NCI-H2029 treated with DMSO at 0.1 percent for 48 hours (cell line): ENCODE data around the gene CDC42BPG.

ENCODE experiments used
- DNase-seq: peaks from one replicate; lab custom pipeline; 2025; lab: John Stamatoyannopoulos, UW

The CDC42BPG gene

GRCh38 chr11:64804346-64805210, 39.9 kb downstream of the CDC42BPG start:
- DNase-seq: no peak

GRCh38 chr11:64803846-64804345, 40.6 kb downstream of the CDC42BPG start:
- DNase-seq: no peak

GRCh38 chr11:64803158-64803845, 41.2 kb downstream of the CDC42BPG start, which contains the start of gene MAP4K2:
MAP4K2 (minus strand) TSS chr11:64803214; CDS start chr11:64803149, 65 bp downstream.
- peak; percentile 75 for DNase-seq

DNA sequence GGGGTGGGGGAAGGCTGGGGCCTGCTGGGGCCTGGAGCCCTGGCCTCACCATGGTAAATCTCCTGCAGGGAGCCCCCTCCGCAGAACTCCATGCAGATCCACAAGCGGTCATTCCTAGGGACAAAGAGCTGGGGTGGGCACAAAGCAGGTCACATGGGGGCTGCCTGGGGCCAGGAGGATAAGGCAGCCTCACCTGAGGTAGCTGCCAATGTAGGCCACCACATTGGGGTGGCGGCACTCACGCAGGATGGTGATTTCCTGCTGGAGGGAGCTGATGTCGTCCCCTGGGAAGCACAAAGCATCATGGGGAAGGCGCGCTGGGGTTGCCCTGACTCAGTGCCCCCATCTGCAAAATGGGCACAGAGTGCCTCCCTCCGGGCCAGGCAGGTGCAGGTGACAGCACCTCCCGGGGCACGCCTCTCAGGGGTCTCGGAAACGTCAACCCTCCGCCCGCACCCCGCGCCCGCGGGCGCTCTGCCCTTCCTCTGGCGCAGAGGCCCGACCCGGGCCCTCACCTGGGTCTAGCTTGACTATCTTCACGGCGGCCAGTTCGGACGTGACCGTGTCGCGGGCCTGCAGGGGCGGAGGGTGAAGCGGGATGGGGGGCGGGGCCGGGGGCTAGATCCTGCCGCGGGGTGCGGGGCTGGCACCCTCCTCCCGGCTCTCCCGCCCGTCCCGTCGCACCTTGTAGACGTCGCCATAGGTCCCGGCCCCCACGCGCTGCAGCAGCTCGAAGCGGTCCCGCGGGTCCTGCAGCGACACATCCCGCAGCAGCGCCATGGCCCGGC, 41.9 kb downstream of the CDC42BPG start:
- no peak for DNase-seq

GRCh38 chr11:64801561-64802369, 42.7 kb downstream of the CDC42BPG start:
- no peak for DNase-seq

- no peak for DNase-seq
Observed at GRCh38 chr11:64801158-64801464, 43.3 kb downstream of the CDC42BPG start.

DNA sequence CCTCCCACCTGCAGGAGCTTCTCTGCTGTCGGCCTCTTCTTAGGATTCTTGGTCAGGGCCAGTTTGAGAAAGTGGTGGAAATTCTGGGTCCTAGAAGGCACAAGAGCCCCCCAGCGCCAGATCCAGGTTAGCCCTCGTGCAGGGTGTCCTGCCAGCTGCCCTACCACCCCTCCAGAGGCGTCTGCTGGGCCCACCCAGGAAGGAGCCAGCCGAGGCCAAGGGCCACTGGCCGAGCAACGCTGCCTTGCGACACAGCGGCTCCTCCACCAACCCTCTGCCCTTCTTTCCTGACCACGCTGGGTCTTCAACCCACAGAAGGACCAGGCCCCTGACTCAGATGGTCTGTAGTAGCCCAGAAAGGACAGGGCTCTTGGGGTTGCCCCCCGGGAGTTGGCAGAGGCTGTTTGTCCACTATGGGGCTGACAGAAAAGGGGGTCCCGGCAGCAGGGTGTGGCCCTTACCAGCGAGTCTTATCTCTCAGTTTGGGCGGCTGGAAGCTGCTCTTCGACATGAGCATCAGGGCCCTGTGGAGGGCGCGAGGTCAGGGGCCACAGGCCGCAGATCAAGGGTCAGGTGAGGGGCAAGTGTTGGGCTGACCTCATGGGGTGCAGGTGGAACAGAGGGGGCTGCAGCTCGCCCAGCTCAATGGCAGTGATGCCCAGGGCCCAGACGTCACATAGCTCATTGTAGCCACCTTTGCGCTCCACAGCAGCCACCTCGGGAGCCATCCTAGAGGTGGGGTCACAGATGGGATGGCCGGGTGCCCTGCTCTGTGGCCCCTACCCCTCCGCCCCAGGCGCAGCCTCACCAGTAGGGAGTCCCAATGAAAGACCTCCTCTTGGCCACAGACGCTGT, 43.9 kb downstream of the CDC42BPG start:
- DNase-seq: no peak

- no peak for DNase-seq
Observed at GRCh38 chr11:64799623-64800302, 44.7 kb downstream of the CDC42BPG start.

DNA sequence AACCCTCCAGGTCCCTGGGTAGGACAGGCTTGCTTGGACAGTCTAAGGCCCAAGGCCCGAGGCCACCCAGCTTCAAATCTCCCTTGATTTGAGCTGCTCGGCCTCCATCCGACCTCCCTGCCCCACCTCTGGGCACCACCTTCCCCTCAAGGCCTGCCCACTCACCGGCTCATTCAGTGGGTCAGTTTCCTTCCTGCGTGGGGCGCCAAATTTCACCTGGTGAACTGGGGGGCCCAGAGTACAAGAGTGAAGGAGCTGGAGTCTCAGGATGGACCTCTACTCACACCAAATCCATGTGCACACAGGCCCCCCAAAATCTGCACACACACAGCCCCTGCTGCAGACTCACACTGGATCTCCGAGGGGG, 45.2 kb downstream of the CDC42BPG start:
- DNase-seq: no peak

DNA sequence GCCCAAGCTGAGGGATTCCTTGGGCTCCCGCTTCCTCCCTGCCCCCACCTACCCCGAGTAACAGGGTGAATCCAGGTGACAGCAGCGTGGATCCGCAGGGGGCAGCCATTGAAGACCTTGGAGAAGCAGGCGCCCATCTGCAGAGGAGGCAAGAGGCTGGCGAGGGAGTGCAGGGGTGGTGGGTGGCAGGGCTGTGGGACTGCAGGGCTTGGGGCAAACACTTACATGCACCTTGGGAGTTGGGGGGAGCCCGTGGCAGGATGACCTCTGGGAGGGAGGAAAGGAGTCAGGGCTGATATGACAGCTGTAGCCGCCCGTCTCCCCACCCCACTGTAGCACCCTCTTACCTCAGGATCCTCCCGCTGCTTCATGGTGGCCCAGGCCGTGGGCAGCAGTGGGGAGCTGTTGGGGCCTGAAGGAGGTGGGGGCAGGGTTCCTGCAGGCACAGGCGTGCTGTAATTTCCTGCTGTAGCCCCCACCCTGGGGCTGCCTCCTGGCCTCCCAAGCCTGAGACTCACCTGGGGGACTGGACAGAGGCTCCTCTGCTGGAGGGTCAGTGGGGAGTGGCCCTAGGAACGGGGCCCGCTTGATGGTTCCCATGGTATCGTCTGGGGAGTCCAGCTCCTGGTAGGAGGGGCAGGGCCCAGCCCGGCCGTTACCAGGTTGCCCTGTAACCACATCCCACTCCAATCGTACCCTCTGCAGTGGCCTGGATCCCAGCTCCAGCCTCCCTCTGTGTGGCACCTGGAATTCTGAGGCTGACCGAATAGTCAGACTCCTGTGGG, 47.5 kb downstream of the CDC42BPG start:
- DNase-seq: no peak

GRCh38 chr11:64796047-64796756, 48.3 kb downstream of the CDC42BPG start:
- no peak for DNase-seq

- no peak for DNase-seq
Observed at GRCh38 chr11:64794526-64794925, 49.9 kb downstream of the CDC42BPG start.

DNA sequence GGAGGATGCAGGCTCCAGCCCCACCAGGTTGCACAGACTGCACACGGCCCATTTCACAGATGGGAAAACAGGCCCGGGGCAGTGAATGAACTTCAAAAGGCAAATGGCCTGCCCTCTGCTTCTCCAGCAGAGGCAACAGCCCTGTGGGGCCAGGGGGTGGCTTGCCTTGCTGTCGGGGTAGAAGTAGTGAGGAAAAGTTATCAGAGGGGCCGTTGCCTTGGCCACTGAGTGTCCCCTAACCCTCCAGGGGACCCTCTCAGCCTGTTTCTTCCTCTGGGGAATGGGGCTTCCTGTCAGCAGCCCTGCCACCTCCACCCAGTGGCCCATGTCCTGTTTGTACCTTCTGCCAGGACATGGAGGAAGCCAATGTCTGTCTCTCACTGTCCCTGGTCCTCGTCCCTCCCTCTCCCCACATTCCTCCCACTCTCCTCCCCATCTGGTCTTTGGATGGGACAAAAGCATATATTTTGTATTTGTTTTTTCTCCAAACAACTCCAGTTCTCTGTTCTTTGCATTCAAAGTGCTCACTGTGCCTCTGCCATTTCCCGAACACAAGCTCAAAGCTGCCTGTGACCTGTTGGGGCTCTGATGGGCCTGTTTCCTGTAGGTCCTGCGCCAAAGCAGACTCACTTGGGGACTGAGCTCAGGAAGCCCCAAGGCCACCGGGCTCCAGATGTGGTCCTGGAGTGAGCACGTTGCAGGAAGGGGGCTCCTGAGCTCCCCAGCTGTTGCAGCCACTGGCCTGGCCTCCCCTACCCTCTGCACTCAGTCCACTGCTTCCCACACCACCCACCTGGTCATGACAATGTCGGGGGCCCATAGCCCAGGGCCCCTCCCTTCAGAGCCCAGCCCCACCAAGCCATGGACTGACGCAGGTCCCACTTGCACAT, 50.9 kb downstream of the CDC42BPG start:
- DNase-seq: no peak

GRCh38 chr11:64792482-64792881, 52.0 kb downstream of the CDC42BPG start:
- DNase-seq: no peak

GRCh38 chr11:64791781-64792291, 52.6 kb downstream of the CDC42BPG start:
- no peak for DNase-seq

DNA sequence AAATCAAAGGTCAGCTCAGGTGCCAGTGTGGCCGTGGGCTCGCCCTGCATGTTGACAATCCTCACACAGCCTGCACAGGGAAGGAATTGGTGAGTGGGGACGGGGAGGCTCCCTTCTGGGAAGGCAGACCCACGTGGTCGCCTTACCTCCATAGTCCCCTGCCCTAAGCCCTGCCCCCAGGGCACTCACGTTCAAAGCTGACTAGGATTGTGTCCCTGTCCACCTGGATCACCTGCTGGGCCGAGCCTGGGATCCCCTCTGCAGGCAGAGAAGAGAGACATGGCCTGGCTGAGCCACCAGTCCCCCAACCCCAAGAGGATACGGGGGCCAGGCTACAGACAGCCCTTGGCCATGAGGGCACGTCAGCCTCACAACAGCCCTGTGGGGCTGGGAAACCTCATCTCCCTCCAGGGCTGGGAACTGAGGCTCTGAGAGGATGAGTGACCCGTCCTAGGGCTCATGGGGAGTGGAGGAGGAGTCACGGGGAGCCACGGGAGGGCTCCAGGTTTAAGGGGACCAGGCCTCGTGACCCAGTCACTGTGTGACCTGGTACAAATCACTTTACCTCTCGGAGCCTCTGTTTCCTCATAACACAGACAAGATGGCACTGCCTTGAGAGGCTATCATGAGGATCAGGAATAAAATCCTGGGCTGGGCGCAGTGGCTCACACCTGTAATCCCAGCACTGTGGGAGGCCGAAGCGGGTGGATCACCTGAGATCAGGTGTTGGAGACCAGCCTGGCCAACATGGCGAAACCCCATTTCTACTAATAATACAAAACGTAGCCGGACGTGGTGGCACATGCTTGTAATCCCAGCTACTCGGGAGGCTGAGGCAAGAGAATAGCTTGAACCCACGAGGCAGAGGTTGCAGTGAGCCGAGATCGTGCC, 54.0 kb downstream of the CDC42BPG start:
- no peak for DNase-seq
